Activated CD4-positive, alpha-beta T cell treated with anti-CD3 and anti-CD28 coated beads for 4 hours (primary cell): ENCODE results near the gene CLRN3.

Source experiments
- DNase-seq, 2 donors: peaks; one replicate each; pipeline ENCODE4 v3.0.0-alpha.2; 2020

The CLRN3 gene, protein sequence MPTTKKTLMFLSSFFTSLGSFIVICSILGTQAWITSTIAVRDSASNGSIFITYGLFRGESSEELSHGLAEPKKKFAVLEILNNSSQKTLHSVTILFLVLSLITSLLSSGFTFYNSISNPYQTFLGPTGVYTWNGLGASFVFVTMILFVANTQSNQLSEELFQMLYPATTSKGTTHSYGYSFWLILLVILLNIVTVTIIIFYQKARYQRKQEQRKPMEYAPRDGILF

DNA sequence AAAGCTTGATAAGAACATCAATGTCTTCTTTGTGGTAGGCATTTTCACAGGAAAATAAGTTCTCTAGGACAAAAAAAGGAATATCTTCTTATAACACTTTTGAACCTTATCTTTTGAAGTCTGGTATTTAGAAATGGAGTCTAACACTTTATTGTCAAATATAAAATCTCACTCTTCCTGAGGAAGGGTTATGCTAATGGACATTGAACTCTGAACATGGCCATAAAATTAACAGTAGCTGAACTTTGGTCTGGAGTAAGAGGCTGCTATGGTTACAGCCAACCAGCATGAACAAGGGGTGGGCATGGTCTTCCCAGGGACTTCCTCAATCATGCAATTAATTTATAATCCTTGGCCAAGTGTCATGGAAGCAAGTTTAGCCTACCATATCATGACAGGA is at the start of gene CLRN3:
Gene CLRN3, minus strand, starts transcription at position 199 of the 400 bp plus-strand sequence. Its CDS starts 157 bp downstream, at position 42.
- DNase-seq, result no peak

DNA sequence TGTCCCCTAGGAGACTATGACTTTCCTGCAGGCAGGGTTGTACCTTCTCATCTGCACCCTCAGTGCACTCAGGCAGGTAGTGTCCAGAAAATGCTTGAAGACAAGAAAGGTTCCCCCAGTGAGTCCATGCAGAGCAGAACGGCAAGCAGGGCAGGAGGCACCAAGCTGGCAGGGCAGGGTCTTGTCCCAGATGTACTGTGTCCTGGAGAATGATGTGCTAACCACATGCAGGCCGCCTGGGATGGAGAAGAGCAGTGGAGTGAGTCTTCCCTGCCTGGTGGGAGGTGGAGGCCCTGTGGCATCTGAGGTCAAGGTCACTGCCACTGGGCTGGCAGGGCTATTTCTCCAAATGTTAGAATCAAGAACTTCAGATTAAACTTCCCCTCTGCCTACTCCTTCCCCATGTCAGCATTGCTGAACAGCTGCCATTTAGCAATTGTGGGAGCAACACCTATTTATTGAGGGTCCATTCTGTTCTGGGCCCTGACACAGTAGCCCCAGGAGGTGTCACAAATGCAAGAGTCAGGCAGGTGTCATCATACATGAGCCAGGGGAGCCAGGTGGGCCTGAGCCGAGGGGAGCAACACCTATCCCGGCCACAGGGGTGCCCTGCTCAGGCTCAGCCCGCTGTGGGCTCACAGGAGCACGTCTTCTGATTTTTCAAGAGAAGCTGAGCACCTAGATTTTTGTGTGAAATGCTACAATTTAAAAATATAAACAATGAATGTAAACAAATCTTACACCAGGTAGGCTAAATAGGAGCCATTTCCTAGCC is 48.3 kb upstream of the CLRN3 start:
- no peak for DNase-seq

DNA sequence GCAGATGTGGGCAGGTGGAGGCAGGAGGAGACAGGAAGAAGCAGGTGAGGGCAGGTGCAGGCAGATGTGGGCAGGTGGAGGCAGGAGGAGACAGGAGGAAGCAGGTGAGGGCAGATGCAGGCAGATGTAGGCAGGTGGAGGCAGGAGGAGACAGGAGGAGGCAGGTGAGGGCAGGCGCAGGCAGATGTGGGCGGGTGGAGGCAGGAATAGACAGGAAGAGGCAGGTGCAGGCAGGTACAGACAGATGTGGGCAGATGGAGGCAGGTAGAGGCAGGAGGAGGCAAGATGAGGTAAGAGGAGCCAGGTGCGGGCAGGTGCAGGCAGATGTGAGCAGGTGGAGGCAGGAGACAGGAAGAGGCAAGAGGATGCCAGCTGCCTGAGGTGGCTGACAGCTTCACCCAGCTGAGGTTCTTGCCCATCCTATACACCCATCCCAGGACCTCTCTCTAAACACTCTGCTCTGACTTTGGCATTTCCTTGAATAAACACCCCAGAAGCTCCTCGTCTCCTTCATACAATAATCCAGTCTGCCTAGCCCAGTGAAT is 47.1 kb upstream of the CLRN3 start:
- no peak for DNase-seq

DNA sequence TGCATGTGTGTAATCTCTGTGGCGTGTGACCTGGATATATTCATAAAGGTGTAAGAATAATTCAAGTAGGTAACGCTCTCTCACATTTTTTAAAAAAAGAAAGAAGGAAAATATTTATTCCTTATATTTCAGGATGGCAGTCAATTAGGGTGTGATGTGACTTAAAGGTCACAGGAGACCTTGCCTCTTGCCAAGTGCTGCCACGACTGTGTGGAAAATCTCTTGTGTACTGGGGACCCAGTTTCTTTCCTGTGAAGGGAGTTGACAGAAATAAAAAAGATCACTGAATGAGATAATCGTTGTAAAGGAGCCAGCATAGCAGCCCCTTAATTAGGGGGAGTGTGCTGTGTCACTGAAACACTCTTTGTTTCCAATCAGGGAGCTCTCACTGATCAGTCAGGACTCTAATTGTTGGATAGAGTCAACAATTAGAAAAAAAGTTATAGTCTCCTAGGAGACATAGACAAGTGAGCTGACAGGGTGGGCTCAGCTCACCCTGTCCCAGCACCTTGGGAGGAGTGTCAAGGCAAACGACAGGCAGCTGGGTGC is 45.2 kb upstream of the CLRN3 start:
- DNase-seq, result no peak

DNA sequence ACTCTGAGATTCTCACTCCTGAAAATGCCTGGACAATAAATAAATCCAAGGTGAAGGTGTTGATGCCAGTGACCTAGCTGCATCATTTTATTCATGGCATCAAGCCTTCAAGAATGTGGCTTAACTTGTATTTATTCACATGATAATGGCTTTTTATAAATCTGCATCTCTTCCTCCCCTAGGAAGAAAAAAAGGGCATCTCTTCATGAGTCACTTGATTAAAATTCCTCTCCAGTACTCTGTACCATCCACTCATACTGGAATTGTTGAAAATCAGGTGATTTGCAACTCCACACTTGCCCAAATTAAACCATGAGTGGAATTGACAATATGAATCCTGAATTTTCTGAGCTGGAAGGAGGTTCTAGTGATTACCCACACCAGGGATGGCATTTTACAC is 44.3 kb upstream of the CLRN3 start:
- no peak for DNase-seq

DNA sequence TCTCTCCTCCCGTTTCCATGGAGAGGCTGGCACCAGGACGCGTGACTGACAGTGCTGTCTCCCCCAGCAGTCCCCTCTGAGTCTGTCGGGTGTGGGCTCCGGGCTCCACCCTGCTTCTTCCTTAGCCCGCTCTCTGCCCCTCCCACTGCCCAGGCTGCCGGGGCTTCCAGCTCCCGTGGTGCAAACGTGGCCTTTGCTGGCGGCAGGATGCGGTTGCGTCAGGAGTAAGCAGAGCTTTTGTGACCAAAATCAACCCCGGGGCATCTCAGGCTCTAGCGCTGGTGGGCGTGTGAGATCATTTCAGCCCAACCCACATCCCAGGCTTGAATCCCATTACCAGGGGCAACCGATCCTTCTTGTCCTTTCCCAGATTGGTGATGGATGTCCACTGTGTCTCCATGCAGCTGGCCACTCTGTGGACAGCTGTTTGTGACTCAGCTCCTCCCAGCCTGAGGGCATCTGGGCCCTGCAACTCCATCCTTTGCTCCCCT is 42.4 kb upstream of the CLRN3 start:
- no peak for DNase-seq

DNA sequence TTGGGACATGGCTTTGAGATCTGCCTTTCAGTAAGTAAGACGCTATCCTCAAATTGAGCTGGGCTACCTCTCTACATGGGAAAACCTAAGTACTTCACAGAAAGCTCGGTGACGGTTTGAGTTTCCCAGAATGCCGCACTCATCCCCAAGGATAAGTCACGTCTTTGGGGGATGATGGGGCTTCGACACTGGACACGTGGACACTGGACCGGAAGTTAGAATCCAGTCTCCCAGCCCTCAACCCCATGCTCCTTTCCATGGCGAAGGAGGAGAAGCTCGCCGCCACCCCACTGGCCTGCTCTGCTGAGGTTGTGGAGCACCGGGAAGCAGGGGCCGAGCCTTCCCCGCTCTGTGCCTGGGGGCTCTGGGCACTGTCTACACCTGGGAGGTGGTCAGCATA is 41.6 kb upstream of the CLRN3 start:
- DNase-seq, result no peak

DNA sequence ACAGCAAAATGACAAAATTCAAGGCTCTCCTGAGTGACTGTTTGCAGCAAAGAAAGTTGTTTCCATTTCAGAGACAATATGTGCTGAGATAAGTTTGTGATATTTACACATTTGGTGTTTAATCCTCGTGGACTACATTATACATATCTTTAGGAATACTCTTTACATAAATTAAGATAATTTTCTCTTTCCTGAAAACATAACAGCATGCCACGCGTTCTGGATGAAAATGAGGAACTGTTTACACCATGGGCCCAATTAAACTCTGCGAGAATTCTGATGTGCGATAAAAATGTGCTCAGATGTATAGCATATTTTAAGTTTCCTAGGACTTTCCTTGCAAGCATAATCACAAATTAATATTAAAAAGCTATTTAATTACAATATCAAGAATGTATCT is 40.5 kb upstream of the CLRN3 start:
- no peak for DNase-seq

DNA sequence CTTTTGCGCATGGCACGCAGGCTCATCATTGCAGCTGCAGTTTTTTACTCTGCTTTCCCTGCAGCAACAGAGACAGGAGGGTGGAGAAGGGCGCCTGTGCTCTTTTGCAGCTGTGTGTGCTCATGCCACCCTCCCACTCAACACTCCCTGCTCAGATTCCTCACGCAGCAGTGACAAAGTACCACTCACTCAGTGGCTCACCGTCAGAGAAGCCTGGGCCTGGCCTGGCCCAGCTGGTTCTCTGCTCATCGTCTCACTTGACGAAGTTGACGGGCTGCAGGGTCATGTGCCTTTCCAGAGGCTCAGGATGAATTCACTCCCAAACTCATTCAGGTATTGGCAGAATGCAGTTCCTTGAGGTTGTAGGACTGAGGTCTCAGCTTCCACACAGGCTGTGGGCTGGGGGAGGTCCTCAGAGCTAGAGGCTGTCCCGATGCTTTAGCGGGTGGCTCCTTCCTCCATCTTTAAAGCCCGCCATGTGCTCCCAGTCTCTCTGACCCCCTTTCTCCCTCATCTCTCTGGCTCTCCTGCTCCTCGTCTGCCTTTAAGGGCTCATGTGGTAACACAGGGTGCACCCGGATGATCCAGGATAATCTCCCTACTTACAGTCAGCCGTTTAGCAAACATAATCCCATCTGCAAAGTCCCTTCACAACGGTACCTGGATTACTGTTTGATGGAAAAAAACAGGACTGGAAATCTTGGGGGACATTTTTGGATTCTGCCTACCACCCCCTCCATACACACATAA is 40.0 kb upstream of the CLRN3 start:
- no peak for DNase-seq

DNA sequence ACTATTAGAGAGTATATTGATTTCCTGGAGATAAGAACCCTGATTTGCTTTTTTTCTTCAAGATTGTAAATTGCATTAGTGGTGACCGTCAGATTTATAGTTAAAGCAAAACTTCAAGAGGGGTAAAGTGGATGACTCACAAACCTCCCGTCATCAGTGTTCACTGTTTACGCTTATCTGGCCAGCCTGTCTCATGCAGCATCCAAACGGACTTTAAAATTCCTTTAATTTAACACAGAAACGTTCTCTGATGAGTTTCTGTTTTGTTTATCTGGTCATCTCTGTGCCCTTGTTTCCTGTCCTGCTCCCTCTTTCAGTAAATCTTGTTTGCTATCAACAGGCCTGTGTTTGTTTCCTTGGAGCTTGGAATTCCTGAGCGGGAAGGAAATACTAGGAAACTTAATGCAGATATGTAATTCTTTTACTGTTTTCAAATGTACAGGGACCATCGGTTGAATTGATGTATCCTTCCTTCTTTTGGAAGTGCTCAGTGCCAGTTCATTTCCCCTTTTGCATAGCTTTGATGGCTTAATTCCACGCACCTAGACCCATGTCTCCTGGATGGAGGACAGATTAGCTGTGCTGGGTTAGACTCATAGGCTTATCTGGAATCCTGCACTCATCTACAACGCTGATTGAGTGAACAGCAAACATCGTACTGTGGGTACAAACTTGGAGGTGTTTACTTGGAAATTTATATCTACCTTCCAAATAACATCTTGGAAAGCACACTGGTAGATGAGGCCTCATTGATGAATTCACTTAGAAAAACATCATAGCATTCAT is 35.5 kb upstream of the CLRN3 start:
- no peak for DNase-seq

DNA sequence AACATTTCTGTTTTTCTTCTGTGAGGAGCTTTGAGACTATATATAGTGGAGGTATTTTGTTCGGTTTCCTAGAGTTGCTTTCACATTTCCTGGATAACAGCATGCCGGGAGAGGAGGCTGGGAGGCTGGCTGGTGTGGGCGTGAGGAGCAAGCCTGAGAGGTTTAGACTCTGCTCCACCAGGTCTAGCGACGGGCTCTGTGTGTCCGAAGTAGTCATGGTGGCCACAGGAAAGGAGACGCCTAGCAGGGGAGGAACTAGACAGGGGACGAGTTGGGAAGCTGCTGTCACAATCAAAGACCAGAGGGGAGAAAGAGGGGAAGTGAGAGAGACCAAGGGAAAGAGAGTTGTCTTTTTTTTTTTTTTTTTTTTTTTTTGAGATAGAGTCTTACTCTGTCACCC is 33.7 kb upstream of the CLRN3 start:
- DNase-seq, result no peak

DNA sequence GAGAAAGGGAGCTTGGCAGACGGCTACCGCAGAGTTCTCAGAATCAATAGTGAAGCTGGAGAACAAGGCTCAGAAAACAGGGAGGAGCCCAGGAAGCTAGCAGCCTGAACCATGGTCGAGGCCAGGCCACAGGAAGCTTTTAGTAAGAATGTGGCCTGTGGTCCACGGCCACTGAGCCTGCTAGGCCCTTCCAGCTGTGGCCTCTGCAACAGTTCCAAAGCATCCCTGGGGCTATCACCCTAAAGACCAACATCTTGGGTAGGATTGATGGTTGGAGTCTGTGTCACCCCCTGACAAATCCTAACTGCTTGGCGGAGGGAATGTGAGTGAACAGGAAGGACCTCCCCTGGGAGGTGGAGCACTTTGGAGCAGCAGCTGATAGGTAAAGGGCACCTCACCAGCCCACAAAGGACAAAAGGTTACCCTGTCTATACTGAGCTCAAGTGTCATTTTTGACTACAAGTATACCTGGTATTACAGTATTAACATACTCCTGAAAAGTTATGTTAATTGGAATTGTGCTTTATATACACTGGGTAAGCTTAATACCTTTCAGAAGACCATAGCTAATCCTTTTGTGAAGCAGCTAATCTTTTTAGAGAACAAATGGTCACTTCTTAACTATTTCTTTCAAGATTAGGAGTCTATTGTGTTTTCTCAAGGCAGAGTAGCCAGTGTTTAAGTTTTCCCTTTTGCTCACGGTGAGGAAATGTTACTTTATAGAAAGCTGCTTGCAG is 32.9 kb upstream of the CLRN3 start:
- DNase-seq, result no peak

DNA sequence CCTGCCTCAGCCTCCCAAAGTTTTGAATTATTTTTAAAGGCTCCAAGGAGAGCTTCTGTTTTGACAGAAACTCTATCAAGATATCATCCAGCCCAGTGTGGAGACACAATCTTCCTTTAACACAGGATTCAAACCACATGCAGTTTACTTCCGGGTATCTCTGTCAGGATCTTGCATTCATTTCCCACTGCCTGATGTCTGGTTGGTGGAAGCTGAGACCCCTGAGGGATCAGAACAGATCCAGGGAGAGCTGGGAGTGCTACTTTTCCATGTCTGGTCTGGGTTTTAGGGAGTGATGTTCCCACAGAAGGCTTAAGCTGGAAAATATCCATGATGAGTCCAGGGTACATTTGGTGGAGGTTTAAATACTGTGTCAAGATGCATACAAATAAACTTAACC is 30.9 kb upstream of the CLRN3 start:
- DNase-seq, result no peak

DNA sequence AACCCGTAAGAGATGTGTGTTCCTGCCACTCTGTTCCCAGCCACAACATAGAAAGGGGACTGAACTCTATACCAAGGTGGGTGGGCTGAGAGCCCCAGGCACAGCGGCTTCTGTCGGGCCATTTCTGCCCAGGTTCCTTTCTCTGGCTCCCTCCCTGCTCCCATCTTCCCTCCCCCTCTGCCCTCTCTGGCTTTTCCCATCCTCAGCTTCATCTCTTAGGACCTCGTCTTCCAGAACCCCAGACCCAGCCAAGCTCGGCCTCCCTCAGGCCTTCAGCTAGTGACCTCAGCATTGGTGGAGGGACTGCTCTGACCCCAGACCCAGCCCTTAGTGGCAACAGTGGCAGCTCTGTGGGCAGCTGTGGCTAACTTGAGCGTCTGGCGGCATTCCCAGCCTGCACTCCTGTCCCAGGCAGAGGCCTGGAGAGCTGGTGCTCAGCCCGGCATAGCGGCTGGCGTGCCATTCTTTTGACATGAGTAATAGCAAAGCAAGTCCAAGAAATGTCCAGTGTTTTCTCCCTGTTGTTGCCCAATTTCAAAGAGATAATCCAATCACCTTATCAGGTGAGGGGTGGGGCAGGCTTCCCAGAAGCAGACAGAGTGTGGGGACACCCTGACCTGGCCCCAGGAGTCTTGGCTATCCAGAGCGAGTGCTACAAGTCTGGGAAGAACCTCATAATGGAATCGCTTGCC is 30.1 kb upstream of the CLRN3 start:
- no peak for DNase-seq

DNA sequence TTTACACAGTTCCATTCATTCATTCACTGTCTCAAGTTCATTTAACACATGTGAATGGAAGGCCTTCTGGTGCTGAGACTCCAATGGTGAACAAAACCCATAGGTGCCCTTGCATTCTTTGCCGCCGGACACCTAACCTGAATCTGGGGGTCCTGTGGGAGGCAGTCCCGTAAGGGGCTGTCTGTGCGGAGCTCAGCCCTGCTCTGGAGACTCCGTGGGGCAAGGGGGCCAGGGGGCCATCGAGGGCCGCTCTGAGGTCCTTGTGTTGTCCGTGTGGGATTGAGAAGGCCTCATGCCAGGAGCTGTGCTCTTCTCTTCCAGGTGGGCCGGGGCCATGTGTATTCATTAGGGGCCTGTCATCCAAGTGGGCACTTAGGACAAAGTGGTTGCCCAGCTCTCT is 29.5 kb upstream of the CLRN3 start:
- no peak for DNase-seq

DNA sequence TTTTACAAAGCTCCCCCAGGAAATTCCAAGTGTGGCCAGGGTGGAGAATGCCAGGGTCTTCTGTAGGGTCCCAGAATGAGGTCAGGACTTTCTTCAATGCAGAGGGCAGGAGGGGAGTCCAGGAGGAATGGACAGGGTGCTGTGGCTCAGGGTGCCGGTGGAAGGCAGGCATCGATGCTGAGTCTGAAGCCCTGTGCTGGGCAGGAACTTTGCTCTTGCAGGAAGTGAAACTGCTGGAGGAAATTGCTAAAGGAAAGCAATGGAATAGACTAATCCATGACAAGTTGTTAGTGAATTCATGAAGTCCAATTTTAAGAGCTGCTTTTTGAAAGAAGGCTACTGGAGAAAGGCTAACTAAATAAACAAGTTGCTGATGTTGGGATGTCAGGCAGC is 29.0 kb upstream of the CLRN3 start:
- DNase-seq, result no peak

DNA sequence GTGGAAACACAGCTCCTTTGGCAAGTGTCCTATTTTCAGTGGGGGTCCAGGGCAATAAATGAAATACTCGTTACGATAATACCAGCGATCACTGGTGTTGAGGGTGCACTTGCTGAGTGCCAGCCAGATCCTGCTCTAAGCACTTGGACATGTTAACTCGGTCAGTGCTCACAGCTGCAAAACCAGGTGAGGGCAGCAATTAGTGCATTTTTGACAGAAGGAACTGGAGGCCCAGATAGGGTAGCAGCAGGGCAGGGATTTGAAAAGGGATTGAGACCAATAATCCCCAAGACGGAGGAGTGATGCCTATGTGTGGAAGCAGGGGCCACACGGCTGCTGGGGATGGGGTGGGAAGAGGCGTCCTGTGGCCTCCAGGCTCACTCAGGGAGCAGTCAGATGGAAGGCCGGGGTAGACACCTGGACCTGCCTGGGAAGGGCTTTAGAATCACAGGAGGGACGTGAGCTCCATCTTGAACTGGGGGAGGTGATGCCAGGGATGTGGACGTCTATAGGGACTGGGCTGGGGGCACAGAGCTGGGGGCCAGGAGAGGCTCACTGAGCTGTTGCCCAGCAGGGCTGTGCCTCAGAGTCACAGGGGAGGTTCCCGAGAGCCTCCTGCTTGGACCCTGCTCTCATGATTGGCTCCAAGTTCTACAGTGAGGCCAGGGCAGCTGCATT is 28.5 kb upstream of the CLRN3 start:
- no peak for DNase-seq

DNA sequence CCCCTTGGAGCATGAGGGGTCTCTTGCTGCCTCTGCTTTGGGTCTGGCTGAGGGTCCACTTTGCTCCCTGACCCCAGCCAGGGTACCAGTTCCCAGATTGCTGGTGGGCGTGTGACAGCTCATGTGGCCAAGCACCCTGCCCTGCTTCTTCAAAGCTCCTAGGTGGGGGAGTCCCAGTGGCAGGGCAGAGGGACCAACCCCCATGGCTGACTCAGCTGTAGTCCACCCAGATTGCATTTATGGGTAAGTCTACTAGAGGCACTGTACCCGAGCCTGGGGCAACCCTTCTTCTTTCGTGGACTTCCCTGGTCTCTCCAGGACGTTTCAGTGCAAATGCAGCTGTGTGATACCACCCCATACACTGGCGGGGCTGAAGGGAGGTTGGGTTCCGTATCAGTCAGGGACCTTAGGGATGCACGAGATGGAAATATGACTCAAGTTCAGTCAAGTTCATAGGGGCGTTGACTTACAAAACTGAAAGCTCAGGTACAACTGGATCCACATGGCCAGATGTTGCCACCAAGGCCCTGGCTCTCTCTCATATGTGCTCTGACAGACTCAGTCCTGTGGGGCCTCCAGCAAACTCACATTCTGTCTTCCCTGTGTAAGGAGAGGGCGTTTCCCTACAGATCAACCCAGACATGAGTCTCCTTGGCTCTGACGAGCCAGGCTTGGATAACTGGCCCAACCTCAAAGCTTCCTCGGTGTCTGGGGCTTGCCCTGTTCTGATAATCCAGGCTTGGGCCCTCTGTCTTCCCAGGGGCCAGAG is 27.7 kb upstream of the CLRN3 start:
- DNase-seq, result no peak

DNA sequence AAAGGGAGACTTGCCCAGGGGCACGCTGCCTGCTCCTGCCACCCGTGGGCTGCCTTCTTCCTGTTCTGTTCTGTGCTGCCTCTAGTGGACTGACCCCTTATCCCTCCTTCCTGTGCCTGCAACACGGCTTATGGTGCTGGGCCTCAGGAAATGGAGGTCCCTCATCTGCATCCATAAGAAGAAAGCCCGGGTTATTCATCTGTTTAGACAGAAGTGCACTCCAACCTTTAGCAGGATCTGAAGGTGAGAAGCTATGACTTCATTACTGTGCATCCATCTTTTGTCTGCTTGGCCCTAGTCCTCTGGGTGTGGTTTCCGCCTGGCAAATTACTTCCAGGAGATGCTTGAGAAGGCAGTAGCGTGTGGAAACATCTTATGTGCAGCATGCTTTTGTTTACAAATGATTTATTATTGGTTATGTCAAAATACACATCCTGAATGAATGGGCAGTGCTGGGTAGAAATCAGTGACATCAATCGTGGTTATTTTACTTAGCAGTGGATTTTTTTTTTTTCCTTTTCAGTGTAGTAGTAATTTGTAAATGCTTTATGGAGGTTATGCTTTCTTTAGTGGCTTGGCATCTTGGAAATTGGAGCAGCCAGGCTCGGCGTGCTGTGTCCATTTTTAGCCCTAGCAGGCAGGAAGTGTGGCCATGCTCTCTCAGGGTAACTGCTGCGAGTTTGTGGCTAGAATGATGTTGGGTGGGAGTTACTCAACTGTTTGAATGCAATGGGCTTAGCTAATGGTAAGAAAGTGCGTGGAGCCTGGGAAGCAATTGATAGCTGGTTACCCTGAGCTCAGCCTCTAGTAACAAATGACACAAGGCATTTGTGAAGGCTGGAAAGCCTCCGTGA is 26.9 kb upstream of the CLRN3 start:
- no peak for DNase-seq
